Uterus (tissue), 2 donors: Measurements from ENCODE around the gene CPNE1.

Source experiments
- POLR2A ChIP-seq, 2 donors: fragments of 450-650 bp; IDR thresholded peaks; one replicate each; pipeline ENCODE4 v1.6.1; 2016; ENCODE audit warnings: antibody characterized with exemption in 2 of 2, mild to moderate bottlenecking in 1 of 2, moderate library complexity in 1 of 2
- TF ChIP-seq, protein P1 (sequence below), 4 experiments: fragments of 200-600 bp in 2 of 4; fragments of 450-650 bp in 2 of 4; sonication (generic) in 2 of 4; IDR thresholded peaks; one replicate each; pipeline ENCODE4 v1.5.1; 2016 to 2019; ENCODE audit warnings: antibody characterized with exemption in 4 of 4, mild to moderate bottlenecking in 2 of 4, moderate library complexity in 1 of 4

DNA sequence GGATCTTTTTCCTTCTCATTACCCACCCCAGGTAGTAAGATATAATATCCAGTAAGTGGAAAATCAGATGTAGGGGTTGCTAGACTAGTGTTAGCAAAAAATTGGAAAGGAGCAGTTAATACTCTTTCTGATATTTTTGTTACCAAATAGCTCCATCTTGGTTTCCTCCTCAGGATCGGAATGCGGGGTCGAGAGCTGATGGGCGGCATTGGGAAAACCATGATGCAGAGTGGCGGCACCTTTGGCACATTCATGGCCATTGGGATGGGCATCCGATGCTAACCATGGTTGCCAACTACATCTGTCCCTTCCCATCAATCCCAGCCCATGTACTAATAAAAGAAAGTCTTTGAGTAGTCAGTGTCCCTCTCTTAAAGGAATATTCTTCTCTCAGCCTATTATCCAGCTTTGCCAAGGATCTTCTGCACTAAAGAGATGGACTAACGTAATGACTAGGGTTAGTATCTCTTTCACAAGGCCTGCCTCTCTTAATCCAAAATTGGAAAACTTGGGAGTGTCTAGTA, 36.0 kb upstream of the CPNE1 start:
- TF ChIP-seq, protein P1, sequence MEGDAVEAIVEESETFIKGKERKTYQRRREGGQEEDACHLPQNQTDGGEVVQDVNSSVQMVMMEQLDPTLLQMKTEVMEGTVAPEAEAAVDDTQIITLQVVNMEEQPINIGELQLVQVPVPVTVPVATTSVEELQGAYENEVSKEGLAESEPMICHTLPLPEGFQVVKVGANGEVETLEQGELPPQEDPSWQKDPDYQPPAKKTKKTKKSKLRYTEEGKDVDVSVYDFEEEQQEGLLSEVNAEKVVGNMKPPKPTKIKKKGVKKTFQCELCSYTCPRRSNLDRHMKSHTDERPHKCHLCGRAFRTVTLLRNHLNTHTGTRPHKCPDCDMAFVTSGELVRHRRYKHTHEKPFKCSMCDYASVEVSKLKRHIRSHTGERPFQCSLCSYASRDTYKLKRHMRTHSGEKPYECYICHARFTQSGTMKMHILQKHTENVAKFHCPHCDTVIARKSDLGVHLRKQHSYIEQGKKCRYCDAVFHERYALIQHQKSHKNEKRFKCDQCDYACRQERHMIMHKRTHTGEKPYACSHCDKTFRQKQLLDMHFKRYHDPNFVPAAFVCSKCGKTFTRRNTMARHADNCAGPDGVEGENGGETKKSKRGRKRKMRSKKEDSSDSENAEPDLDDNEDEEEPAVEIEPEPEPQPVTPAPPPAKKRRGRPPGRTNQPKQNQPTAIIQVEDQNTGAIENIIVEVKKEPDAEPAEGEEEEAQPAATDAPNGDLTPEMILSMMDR (IDR thresholded peaks at IDR 0.05): no peak
- no peak for TF ChIP-seq POLR2A (IDR thresholded peaks at IDR 0.05)
